Colonic mucosa (tissue), 4 donors: ENCODE data around the gene FBXL13. TPM values are rescaled to one million over a fixed set of nuclear protein-coding genes. Genes with fewer than 3 reads are reported as not detected.

ENCODE experiments used
- DNase-seq: peaks from one replicate; pipeline ENCODE4 v3.0.0-alpha.2; 2020
- H3K27ac ChIP-seq: fragments of 200-600 bp; one replicate; pipeline ENCODE4 v1.8.0; 2021
- H3K27me3 ChIP-seq: fragments of 200-600 bp; one replicate; pipeline ENCODE4 v1.8.0; 2021
- H3K36me3 ChIP-seq: fragments of 200-600 bp; one replicate; pipeline ENCODE4 v1.8.0; 2021
- H3K4me1 ChIP-seq: fragments of 200-600 bp; one replicate; pipeline ENCODE4 v1.8.0; 2021; ENCODE audit warnings: mild to moderate bottlenecking
- H3K4me3 ChIP-seq: fragments of 200-600 bp; one replicate; pipeline ENCODE4 v1.8.0; 2021
- H3K9ac ChIP-seq, 2 donors: one replicate each; pipeline ENCODE4 v1.7.0; 2013; ENCODE audit warnings: control low read depth in 2 of 2, low read depth in 2 of 2, low read length in 2 of 2
- H3K9me3 ChIP-seq: fragments of 200-600 bp; one replicate; pipeline ENCODE4 v1.8.0; 2021
- CTCF ChIP-seq: fragments of 200-600 bp; IDR thresholded peaks from one replicate; pipeline ENCODE4 v1.8.0; 2022; ENCODE audit warnings: antibody characterized with exemption, mild to moderate bottlenecking
- intact Hi-C: fragments of 100-400 bp; cut with DNase I; formaldehyde crosslinking; loops from one replicate; pipeline ENCODE4 v1.14.1; 2022
- total RNA-seq, 2 donors: library from RNA; stranded (reverse); fragmentation: NEBNext Ultra II Directional in 1 of 2; extraction: Animal tissue kit (Norgen Biotek cat#: 25700) in 1 of 2; gene quantifications; one replicate each; pipeline ENCODE4 v1.2.1, GENCODE V29; 2021
- donor health status: healthy.
- donor health status: DM: no; HTN: no; CAD: no.
- donor health status: DM: no; HTN: no; CAD: no.

The FBXL13 gene
- total RNA-seq, 2 donors from 2014 or later = 0.17 to 0.64 TPM

- Histone ChIP-seq H3K27ac (peak overlapping the region; percentile 68), H3K9ac (no peak overlapping the region)
- DNase-seq = no peak
Observed at GRCh38 chr7:102993718-102994029, 80.9 kb downstream of the FBXL13 start.

GRCh38 chr7:102992938-102993717 is 81.5 kb downstream of the FBXL13 start:
- no peaks in the 10 kb centered on the region for H3K36me3 ChIP-seq
- H3K9me3 ChIP-seq = no peaks in the 10 kb centered on the region
- no peaks in the 10 kb centered on the region for H3K27me3 ChIP-seq
- intact Hi-C loops = no loop called here
- no peak for TF ChIP-seq CTCF
- peak; percentile 52 for DNase-seq
- H3K27ac ChIP-seq = peak overlapping the region; percentile 68
- H3K9ac ChIP-seq = no peak overlapping the region
- H3K4me3 ChIP-seq = no peak overlapping the region
- peaks cover 12% of the 10 kb centered on the region for H3K4me1 ChIP-seq

More at GRCh38 chr7:102993718-102994029, 80.9 kb downstream of the FBXL13 start:
- no peak overlapping the region for H3K4me3 ChIP-seq
- intact Hi-C loops = no loop called here
- H3K36me3 ChIP-seq = no peaks in the 10 kb centered on the region
- no peaks in the 10 kb centered on the region for H3K27me3 ChIP-seq
- peaks cover 12% of the 10 kb centered on the region for H3K4me1 ChIP-seq
- H3K9me3 ChIP-seq = no peaks in the 10 kb centered on the region
- TF ChIP-seq CTCF = no peak

GRCh38 chr7:102992509-102992937 is 82.1 kb downstream of the FBXL13 start:
- no peaks in the 10 kb centered on the region for H3K27me3 ChIP-seq
- peak overlapping the region; percentile 68 for H3K27ac ChIP-seq
- H3K4me1 ChIP-seq = peaks cover 12% of the 10 kb centered on the region
- no peak for DNase-seq
- intact Hi-C loops = no loop called here
- no peak overlapping the region for H3K4me3 ChIP-seq
- no peak for TF ChIP-seq CTCF
- H3K36me3 ChIP-seq = no peaks in the 10 kb centered on the region
- H3K9ac ChIP-seq = no peak overlapping the region
- H3K9me3 ChIP-seq = no peaks in the 10 kb centered on the region

- peak; percentile 65 for DNase-seq
- Histone ChIP-seq H3K27me3 (no peaks in the 10 kb centered on the region), H3K27ac (peak overlapping the region; percentile 68), H3K4me1 (peaks cover 12% of the 10 kb centered on the region), H3K9me3 (no peaks in the 10 kb centered on the region), H3K4me3 (no peak overlapping the region), H3K9ac (no peak overlapping the region), H3K36me3 (no peaks in the 10 kb centered on the region)
- intact Hi-C loops = no loop called here
- no peak for TF ChIP-seq CTCF
Observed at GRCh38 chr7:102991540-102992214, 82.9 kb downstream of the FBXL13 start.

GRCh38 chr7:102991077-102991539 is 83.5 kb downstream of the FBXL13 start:
- Histone ChIP-seq H3K9ac (no peak overlapping the region), H3K27ac (peak overlapping the region; percentile 68), H3K36me3 (no peaks in the 10 kb centered on the region), H3K4me1 (peaks cover 12% of the 10 kb centered on the region), H3K9me3 (no peaks in the 10 kb centered on the region), H3K4me3 (no peak overlapping the region), H3K27me3 (no peaks in the 10 kb centered on the region)
- DNase-seq = no peak
- no peak for TF ChIP-seq CTCF
- intact Hi-C loops = no loop called here
